SKM-1 treated with dmso at 0.1 percent for 144 hours (cell line): ENCODE results near the gene PFN1.
A peak's percentile ranks its signal among the peaks of the same experiment; 100 is the strongest.
"Not testable (repeated sequence)": the region's sequence is repeated elsewhere in the genome, so short reads cannot be mapped to it uniquely, and the experiment has no call there.

ENCODE experiments used
- DNase-seq: peaks from one replicate; lab custom pipeline; 2025; ENCODE audit not compliant: unreplicated experiment; lab: John Stamatoyannopoulos, UW

PFN1 gene

GRCh38 chr17:4926577-4927335 lies 21.6 kb downstream of the PFN1 start:
- DNase-seq: not testable (repeated sequence)

- DNase-seq: no peak
These were observed 27.0 kb downstream of the PFN1 start for GRCh38 chr17:4921320-4921719.

- peak; percentile 1 for DNase-seq
These were observed 27.8 kb downstream of the PFN1 start for GRCh38 chr17:4920351-4921048.

- no peak for DNase-seq
These were observed 28.8 kb downstream of the PFN1 start for GRCh38 chr17:4919511-4920047.

GRCh38 chr17:4914551-4914950 lies 33.8 kb downstream of the PFN1 start:
- not testable (repeated sequence) for DNase-seq

GRCh38 chr17:4913994-4914393 lies 34.3 kb downstream of the PFN1 start:
- no peak for DNase-seq

GRCh38 chr17:4908711-4909496 lies 39.4 kb downstream of the PFN1 start:
- peak; percentile 65 for DNase-seq

- no peak for DNase-seq
These were observed 40.0 kb downstream of the PFN1 start for GRCh38 chr17:4908301-4908700.

GRCh38 chr17:4906642-4907041 lies 41.7 kb downstream of the PFN1 start:
- not testable (repeated sequence) for DNase-seq

- peak; percentile 26 for DNase-seq
These were observed 45.1 kb downstream of the PFN1 start, which contains the start of gene CHRNE for GRCh38 chr17:4903051-4903818. CHRNE (minus strand) TSS chr17:4903098; CDS start chr17:4903063, 35 bp downstream.

GRCh38 chr17:4902540-4902939 lies 45.8 kb downstream of the PFN1 start:
- no peak for DNase-seq

GRCh38 chr17:4901648-4902344 lies 46.5 kb downstream of the PFN1 start:
- no peak for DNase-seq

- no peak for DNase-seq
These were observed 47.2 kb downstream of the PFN1 start for GRCh38 chr17:4901108-4901647.

- no peak for DNase-seq
These were observed 47.9 kb downstream of the PFN1 start for GRCh38 chr17:4900231-4901107.

GRCh38 chr17:4899341-4900230 lies 48.7 kb downstream of the PFN1 start, which contains the start of gene C17orf107:
C17orf107 (plus strand) TSS chr17:4899536; CDS start chr17:4899763, 227 bp downstream.
- DNase-seq: no peak

- no peak for DNase-seq
These were observed 49.4 kb downstream of the PFN1 start for GRCh38 chr17:4898927-4899326.

- DNase-seq: no peak
These were observed 50.0 kb downstream of the PFN1 start for GRCh38 chr17:4898351-4898750.

- no peak for DNase-seq
These were observed 50.5 kb downstream of the PFN1 start for GRCh38 chr17:4897785-4898184.
